Erythroblast (primary cell): ENCODE data around the gene GARS1.

ENCODE experiments used
- GATA1 ChIP-seq: IDR thresholded peaks from 2 replicates; pipeline ENCODE4 v1.6.1; 2011; ENCODE audit warnings: low read depth, mild to moderate bottlenecking, control low read depth, low read length, moderate library complexity
- POLR2A ChIP-seq: IDR thresholded peaks from 2 replicates; pipeline ENCODE4 v1.6.1; 2011; ENCODE audit warnings: mild to moderate bottlenecking, low read length

GRCh38 chr7:30567081-30567480 lies 27.6 kb upstream of the GARS1 start:
- TF ChIP-seq POLR2A: no peak
- TF ChIP-seq GATA1: no peak
